22Rv1 (cell line): ENCODE results near the gene PRKCQ.

Experiments used
- CTCF ChIP-seq: fragments of 450-650 bp; IDR thresholded peaks from 2 replicates; pipeline ENCODE4 v1.5.1; 2017; ENCODE audit warnings: mild to moderate bottlenecking
- ZFX ChIP-seq: fragments of 450-650 bp; IDR thresholded peaks from 2 replicates; pipeline ENCODE4 v1.6.1; 2017; ENCODE audit warnings: antibody characterized with exemption, borderline replicate concordance

DNA sequence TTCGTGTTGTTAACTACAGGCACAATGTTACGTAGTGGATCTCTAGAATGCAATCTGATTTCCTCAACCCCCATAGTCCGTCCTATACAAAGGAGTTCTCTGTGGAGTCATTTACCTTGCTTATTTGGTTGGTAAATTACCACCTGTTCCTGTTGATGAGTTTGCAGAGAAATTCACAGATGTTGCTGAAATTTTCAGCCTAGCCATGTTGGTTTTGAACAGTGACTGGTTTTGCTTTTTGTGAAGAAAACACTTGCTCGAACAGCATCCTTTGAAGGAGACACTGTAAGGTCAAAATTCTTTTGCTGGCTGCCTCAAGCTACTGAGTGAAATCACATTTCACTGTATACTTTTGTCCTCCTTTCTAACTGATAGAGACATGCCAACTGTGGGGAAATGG lies 15.4 kb upstream of the PRKCQ start:
- TF ChIP-seq CTCF (no peak), ZFX (no peak)
